D721Med (cell line): ENCODE results near the gene RNF144B.
A peak's percentile ranks its signal among the peaks of the same experiment; 100 is the strongest.

ENCODE experiments used
- DNase-seq: peaks from one replicate; pipeline ENCODE4 v3.0.0; 2011; ENCODE audit warnings: low spot score; ENCODE audit not compliant: insufficient read length
- FAIRE-seq: peaks from 2 replicates; lab custom pipeline; 2011; peaks lifted over from hg19 to GRCh38; lab: Jason Lieb, UNC
- TF ChIP-seq, protein P1 (sequence below): IDR thresholded peaks from 2 replicates; pipeline ENCODE4 v1.5.1; 2012; ENCODE audit warnings: mild to moderate bottlenecking, control low read depth; ENCODE audit not compliant: insufficient read depth; ENCODE audit errors: missing control alignments

The RNF144B gene

GRCh38 chr6:18498408-18498807 is 111.3 kb downstream of the RNF144B start:
- no peak for DNase-seq
- no peak for FAIRE-seq
- TF ChIP-seq, protein P1, sequence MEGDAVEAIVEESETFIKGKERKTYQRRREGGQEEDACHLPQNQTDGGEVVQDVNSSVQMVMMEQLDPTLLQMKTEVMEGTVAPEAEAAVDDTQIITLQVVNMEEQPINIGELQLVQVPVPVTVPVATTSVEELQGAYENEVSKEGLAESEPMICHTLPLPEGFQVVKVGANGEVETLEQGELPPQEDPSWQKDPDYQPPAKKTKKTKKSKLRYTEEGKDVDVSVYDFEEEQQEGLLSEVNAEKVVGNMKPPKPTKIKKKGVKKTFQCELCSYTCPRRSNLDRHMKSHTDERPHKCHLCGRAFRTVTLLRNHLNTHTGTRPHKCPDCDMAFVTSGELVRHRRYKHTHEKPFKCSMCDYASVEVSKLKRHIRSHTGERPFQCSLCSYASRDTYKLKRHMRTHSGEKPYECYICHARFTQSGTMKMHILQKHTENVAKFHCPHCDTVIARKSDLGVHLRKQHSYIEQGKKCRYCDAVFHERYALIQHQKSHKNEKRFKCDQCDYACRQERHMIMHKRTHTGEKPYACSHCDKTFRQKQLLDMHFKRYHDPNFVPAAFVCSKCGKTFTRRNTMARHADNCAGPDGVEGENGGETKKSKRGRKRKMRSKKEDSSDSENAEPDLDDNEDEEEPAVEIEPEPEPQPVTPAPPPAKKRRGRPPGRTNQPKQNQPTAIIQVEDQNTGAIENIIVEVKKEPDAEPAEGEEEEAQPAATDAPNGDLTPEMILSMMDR, result no peak

DNA sequence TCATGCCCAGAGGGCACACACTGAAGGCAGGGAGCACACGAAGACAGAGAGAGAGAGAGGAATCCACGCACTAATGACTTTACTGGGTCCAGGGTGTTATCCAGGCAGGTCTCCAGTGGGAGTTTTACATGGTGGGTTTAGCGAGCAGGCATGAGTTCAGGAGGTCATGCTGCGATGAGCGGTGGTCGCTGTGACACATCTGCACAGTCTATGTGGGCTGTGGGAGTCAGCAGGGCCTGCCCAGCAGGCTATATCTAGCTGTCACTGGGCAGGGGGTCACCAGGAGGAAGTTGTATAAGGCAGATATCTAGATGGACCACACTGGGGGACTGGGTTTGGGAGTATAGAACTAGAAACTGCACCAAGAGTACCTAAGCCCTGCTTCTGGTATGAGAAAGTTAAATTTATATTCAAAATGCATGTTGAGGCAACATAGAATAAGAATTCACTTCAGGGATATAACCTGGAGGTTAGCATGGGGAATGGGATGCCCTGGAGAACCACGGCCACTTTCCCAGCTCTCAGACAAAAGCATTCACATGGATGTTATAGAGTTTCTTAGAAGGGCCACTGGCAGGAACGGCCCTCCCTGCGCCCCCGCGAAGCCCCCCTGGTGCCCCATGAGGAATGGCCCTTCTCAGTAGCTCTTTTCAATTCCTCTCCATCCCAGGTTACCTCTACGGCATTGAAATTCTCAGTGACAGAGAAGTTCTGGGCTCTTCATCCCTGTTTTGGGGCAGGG is 113.9 kb downstream of the RNF144B start:
- TF ChIP-seq, protein P1, result no peak
- FAIRE-seq (no peak), DNase-seq (no peak)

DNA sequence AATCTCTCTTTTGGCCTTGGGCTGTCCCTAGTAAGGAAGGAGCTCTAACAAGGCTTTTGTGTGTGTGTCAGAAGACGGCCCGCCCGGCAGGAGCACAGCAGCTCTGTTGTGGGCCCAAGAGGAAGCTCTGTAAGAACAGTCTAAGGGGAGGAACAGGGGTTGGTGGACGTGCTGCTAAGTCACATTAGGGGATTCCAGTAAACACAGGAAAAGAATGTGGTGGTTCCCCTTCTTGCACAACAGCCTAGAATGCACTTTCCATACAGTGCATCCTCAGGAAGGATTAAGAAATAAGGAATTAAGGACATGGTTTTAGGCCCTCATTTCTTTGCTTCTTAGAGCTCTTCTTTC is 114.5 kb downstream of the RNF144B start:
- no peak for FAIRE-seq
- TF ChIP-seq, protein P1, result no peak
- no peak for DNase-seq

DNA sequence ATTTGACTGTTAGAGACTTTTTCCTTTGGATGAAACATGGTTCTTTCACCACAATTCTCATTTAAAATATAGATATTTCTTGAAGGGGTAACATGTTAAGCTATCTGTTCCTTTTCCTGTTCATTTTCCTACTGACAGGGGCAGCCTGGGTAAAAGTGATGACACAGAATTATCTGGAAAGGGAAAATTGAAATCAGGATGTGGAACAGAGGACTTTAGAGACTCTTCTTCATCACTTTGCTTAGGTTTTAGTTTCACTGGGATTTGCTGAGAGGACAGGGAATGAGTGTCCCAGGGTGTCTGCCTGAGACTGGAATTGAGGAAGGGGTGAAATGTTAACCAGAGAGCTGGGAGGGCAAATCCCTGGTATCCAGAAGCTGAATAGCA is 116.0 kb downstream of the RNF144B start:
- no peak for FAIRE-seq
- TF ChIP-seq, protein P1, result no peak
- DNase-seq, result no peak

DNA sequence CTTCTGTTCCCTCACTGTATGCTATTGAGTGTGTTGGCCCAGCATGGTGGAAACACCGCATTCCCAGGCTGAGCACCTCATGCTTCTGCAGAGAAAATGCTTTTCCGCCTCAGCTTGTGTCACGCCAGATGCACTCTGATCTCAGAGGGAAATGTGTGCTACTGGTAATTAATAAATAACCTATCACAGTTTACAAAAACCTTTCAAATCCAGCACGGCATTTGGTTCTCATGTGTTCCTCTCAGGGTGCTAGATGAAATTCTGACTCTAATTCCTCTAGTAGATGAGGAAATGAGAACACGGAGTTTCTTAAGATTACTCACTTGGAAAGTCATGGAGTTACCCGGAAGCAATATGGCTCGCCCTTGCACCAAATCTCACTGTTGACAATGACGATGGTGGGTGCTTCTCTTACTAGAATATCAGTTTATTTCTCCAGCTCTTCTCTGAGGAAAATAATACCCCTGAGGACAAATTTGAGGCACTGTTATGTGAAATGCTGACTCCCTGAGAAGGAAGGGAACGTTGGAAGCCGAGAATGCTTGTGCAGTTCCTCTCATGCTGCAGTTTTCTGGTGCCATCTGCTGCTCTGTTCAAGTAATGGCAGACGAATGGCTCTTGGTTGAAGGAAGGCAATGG is 116.6 kb downstream of the RNF144B start:
- FAIRE-seq (peak; percentile 6), DNase-seq (no peak)
- TF ChIP-seq, protein P1, result peak; percentile 96

DNA sequence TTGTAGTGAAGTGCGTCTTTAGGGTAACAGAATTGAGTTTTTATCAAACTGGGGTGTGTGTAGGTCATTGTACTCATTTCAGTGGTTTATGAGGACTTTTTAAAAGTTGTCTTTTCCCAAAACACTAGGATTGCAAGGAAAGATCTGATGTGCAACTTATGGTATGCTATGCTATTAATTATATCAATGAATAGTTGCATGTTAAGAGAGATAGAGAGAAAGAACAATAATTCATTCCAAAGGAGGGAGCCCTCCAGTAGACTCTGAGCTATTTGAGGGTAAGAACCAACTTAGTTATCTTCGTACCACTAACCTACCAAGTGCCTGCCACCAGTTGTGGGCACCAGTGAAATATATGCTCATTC is 117.1 kb downstream of the RNF144B start:
- TF ChIP-seq, protein P1, result no peak
- FAIRE-seq, result no peak
- DNase-seq, result no peak
